Activated T-cell treated with anti-CD3 and anti-CD28 coated beads, Interleukin-2, amount 50 U/mL, for 1 hour (primary cell): ENCODE data around the gene ANKRD44.

Experiments used
- DNase-seq: peaks from one replicate; pipeline ENCODE4 v3.0.0-alpha.2; 2020

The ANKRD44 gene

DNA sequence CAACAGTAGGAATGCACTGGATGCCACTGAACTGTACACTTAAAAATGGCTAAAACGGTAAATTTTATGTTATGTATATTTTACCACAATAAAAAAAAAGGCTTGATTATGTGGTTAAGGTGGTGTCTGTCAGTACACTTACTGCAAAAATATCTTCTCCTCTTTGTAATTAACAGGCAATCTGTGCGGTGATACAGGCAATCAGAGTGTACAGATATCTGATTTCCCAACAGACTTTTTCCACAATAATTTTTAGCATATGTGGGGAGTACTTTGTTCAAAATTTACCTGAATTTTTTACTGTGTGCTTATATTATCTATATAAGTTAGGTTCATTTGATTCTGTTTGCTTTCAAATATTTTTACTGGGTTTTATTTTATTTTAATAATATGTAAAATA is 209.1 kb downstream of the ANKRD44 start:
- no peak for DNase-seq

DNA sequence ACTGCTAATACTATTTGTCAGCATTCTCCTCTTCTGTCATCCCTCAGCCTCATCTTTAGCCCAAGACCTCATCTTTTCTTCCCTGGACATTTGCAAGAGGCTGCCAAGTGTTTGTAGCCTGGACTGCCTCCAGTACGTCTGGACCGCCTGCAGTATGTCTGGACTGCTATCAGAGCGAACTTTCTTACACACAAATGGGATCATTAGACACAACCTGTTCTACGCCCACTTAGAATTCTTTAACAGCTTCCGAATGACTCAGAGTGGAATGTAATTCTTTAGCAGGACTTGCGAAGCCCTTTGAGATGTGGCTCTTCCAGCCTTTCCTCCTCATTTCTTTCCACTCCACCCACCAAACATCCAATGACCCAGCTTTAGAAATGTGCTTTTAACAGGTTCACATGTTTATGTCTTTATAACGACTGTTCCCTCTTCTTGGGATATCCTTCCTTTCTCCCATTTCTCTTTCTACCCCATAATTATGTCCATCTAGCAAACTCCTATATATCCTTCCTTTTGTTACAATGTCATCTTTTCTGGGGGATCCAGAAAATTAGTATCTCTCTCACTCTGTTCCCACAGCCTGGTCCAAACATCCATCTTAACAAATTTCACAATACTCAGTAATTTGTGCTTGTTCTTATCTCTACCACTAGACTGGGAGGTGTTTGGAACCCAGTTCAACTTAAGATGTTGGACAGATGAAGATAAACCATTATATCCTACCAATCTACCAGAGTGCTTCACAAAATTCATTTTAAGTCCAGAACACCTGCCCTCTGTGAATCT is 212.8 kb downstream of the ANKRD44 start:
- DNase-seq, result no peak

DNA sequence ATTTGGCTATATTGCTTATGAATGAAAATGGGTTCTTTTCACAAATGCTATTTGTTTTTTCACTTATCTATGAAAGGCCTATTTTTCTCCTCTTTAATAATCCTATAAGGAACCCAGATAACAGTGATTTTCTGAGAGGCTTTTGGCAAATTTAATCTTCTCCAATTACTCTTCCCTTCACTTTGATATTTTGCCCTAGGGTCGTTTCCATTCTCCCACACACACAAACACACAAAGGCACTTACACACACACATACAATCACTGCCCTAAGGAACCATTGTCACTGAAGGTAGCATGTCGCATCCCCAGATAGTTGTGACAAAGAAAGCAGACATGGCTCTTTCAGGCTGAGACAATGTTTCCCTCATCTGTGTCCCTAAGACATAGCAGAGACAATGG is 213.9 kb downstream of the ANKRD44 start:
- no peak for DNase-seq

DNA sequence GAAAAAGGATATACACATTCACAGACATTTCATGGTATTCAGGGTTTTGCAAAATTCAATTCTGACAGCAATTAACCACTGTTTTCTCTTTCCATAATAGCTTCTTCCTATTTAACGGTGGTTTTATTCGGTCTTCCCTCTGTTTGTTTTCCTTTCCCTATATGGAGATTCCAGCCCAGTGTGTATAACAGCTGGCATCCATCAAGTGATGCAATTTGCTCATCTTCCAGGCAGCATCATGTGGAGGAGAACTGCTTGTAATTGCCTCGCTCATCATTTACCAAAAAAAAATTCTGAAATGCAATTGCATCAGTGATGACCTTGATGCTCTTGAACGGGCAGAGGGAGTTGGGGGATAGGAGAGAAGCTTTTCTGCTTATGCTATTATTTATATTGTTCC is 218.1 kb downstream of the ANKRD44 start:
- DNase-seq, result no peak

DNA sequence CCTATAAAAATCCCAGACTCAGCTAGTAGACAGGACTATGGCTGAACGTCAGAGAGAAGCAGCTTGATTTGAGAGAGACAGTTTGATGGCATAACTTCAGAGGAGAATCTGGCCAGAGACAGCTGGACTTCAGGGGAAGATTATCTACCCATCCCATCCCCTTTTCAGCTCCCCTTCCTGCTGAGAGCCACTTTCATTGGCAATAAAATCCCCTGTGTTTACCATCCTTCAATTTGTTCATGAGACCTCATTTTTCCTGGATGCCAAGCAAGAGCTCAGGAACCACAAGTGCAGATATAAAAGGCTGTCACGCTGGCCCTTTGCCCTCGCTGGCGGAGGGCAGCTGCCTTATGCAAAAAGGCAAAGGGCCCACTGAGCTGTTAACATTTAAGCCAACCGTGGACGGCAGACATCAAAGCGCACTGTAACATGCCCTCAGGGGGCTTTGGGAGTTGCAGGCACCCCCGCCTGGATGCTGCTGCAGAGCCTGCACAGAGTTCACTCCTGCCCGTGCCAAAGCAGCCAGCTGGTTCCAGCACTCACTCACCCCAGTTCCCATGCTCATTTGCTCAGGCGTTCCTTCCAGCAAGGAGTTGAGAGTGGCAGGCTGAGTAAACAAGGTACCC is 219.7 kb downstream of the ANKRD44 start:
- no peak for DNase-seq

DNA sequence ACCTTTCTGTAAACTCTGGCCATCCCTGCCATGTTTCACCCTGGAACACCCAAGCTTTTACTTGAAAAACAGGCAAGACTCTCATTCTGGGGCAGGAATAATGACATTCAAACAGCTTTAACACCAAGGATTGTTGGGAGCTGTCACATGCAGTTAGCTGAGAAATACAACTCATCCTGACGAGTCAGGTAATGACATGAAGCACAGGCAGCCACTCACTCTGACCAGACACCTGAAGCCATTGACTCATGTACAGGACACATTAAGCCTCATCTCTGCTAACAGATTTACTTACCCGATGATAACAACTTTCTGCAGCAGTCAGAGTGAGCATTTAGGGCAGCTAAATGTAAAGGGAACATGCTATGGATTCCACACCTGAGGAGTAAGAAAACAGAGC is 220.9 kb downstream of the ANKRD44 start:
- no peak for DNase-seq

DNA sequence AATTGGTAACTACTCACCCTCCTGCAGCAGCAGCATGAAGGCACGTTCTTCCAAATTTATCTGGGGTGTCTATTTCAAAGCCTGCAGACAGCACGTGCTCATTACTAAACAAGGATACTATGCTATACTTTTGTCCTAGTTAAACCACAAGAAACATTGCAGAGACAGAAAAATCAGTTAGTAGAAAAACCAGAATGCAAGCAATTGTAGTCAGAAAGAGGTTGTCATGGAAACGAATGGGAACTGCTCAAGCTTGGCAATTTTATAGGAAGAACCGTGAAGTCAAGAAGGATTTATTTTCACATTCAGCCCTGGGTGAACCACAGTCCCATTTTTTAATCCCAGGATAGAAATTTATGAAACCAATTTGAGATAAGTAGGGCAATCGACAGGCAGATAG is 221.9 kb downstream of the ANKRD44 start:
- DNase-seq, result no peak

DNA sequence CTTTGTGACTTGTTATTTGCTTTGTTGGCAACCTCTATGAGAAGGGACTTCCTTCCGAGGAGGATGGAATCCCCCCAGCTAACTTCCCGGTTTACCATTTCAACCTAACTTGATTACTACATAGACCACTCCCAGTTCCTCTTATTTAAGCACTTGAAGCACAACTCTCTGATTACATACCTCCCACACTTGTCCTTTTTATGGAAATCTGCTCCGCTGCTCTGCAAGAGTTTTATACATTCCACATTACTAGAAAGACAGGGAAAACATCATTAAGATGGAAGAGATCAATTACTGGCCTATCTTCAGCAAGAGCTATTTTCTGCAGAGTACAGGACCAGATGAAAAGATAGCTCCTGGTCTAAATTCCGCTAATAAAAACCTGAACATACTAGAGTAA is 224.1 kb downstream of the ANKRD44 start:
- DNase-seq, result no peak

DNA sequence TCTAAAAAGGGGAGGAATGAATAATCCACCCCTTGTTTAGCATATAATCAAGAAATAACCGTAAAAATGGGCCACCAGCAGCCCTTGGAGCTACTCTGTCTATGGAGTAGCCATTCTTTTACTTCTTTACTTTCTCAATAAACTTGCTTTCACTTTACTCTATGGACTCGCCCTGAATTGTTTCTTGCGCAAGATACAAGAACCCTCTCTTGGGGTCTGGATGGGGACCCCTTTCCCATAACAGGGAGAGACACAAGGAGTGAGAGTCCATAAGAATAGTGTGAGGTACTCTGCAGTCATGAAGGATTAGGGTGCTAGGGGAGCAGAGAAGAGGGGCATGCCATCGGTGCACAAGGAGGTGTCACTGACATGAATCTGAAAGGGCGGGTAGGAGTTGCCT is 224.9 kb downstream of the ANKRD44 start:
- DNase-seq, result no peak

DNA sequence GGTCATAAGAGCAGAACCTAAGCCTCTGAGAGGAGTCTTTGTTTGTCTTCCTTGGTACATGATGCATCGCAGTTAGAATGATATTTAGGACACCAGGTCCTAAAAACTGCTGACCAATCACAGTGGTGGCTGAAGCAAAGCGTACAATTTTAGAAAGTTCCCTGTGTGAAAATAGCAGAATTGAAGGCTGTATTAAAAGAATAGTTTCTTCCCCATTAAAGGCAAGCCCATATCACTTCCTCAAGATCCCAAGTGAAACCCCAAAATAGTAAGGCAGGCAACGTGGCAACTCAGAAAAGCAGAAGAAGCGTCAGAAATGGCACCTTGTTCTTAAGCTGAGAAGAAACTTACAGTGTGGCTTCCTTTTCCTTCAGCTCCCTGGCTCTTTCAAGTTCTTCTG is 229.3 kb downstream of the ANKRD44 start:
- DNase-seq, result no peak

DNA sequence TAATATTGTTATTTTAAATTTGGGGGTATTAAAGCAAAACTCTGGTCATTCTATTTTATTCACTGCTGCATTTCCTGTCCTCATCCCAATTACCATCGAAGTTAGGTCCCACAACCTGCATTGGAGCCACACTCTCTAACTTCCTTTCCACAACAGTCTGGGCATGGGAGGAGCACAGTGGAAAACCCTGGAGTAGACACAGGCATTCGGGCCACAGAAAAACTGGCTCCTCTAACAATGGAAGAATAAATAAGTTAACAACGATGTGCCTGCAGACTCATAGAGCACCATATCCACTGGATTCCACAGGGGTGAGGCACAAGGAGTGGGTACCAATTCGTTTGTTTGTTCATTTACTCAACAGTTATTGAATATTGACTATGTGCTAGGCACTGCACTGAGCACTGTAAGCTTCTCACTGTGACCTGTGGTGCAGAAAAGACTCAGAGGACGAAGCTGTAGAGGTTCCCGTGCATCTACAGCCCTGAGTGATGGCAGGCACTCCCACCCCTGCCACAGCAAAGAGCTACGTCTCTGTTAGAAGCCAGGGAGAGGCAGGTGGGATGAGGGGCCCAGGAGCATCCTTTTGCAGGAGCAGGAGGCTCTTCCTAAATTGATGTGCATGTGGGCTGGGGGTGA is 229.9 kb downstream of the ANKRD44 start:
- no peak for DNase-seq

DNA sequence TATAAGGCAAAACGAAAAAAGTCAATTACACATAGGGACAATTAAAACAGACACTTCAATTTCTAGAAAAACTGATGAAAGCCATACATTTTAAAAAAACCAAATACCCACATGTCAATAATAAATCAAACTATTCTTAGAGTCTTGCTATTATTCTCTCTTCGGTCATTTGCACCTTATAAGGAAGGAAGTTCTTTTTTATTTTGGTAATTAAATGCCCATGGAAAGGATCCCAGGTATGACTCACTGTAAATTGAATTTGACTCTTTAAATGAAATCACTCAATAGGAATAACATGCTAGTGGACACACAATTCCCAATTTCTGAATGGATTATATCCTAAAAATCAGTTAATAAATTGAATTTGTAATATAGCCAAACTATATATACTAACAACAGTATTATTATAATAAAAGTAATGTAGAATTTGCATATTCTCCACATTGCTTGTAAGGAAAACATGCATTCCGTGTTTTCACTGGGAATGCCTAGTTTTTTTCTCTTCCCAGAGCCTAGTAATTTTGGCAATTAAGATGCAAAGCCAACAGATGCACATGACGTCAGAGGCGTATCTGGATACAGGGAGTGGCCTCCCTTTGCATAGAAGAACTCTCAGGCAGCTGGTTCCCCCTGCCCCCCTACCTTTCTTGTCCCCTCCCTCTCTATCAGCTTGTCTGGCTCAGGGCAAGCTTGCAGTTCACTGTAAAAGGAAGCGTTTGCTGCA is 230.6 kb downstream of the ANKRD44 start:
- no peak for DNase-seq

DNA sequence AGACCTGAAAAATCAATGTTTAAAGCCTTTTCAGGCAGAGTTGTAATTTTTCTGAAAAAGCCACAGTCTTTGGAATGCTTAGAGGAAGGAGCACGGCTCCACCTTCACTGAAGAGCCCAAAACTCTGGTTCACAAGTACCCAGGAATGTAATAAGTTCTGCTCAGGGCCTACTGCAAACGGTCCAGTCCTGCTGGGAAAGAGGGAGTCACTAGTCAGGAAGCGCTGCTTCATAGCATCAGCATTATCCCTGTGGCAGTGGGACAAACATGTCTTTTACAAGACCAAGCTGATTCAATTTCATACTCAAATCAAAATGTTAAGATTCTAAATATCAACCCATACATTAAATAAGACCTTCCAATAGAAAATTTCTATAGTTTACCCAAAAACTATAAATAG is 231.2 kb downstream of the ANKRD44 start:
- DNase-seq, result no peak

DNA sequence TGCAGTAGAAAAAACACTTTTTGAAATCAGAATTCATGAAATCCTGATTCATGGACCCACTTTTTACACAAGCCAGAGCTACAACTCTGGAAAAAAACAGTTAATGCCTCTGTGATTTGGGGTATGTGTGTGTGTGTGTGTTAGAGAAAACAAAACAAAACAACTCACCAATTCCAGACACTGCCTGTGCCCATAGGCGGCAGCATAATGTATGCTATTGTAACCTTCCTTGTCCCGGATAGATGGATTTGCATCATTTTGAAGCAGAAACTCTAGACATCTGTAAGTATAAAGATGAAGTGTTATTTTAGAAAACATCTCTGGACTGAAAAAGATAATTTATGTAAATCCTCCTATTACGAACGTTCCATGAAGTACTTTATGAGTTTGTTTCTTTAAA is 232.0 kb downstream of the ANKRD44 start:
- no peak for DNase-seq

DNA sequence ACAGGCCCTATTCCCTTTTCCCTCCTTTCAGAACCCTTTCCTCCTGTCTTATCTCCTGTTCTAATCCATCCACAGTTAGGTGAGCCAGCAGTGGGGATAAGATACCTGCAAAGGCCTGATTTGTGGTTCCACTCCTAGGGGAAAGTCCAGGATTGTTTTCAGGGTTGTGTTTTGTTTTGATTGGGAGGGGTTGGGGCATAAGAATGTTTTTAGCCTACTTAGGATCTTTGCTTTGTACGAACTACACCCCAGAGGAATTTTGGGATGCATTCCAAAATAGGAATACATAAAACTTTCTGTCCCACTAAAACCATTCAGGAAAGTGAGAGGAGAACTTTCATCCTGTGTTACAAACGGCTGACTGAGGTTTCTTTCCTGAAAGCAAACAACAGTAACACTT is 233.2 kb downstream of the ANKRD44 start:
- no peak for DNase-seq

DNA sequence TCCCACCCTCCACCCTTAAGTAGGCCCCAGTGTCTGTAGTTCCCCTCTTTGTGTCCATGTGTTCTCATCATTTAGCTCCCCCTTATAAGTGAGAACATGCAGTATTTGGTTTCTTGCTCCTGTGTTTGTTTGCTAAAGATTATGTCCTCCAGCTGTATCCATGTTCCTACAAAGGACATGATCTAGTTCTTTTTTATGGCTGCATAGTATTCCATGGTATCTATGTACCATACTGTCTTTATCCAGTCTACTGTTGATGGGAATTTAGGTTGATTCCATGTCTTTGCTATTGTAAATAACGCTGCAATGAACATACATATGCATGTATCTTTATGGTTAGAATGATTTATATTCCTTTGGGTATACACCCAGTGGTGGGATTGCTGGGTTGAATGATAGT is 233.9 kb downstream of the ANKRD44 start:
- no peak for DNase-seq

DNA sequence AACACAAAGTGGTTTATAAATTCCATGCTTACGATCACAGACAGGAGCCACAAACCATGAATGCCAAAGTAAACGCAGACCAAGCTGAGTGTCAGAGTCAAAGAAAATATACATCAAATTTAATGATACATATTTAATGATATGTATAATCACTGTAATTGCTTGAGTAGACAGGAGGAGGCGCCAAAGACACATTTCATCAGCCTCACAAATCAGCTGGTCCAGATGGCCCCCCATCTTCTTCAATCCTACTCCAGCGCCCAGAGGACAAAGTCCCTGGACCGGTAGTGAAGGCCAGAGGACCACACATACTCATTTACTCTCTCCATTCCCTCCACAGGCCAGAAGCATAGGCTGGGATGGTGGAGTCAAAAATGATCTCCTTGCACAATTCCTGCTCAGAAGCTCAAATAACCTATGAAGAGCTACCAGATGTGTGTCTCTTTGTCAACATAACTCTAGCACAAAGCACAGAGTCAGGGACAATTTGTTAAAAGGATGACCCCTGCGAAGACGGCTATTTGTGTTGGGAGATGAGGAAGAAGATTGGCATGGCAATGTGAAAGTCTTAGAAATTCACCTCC is 234.7 kb downstream of the ANKRD44 start:
- no peak for DNase-seq

DNA sequence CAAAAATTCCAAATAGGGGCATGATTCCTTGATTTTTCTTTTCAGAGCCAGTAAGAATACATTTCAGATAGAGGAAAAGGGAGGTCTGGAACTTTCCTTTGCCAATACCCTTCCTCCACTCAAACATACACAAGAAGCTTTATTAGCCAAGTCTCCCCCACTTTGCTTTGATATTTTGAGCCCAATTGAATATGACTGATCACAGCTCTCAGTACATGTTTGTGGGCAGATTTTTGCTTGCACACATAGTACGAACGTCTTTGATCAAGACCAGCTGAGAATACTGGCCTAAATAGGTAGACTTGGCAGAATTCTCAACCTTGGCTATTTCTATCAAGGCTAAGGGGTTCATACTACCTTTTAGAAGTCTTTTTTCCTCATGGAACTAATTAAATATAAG is 235.3 kb downstream of the ANKRD44 start:
- DNase-seq, result no peak

DNA sequence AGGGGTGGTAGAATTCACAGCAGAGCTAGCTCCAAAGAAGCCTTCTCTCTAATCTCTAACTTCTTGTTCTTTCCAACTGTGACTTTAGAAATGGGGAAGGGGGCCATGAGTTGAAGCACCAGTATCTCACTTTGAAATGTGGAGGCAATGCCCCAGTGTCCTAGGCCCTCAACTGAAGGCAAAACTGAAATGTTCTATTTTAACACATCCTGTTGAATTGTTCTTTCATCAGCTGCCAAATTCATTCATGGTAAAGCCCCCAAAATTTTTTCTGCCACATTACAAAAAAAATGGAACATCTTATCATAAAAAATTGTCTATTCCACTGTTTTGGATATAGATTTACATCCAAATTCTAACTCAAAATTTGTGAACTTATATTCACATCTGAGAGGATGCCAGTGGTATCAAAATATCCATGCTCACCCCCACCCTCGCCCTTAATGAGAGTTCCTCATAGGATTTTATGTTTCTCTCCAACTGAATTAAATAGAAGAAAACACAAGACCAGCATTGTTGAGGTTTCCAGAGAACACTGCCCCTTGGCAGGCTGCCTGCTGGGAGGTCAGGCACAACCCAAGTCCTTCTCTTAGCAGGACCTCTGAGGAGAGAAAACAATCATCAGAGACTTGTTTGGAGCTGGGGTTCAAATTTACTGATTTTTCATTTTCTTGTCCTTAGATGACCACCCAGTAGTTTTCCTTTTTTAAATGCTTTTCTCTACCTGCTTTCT is 236.7 kb downstream of the ANKRD44 start:
- DNase-seq, result no peak

DNA sequence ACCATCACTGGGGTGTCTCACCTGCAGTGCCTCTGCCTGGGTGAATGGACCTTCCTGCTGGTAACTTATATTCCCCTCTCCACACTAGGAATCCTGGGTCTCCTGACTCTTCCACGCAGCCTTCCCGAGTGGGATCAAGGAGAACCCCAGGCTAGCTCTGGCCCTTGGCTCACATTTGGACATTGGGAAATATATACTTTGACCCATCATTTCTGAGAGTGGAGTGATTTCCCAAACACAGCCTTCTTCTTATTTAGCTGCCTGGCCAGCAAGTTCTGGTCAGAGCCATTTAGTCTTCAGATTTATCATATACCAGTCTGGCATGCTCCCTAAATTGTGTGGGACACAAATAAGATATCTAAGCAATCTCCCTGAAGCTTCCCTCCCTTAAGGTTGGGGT is 237.3 kb downstream of the ANKRD44 start:
- no peak for DNase-seq

DNA sequence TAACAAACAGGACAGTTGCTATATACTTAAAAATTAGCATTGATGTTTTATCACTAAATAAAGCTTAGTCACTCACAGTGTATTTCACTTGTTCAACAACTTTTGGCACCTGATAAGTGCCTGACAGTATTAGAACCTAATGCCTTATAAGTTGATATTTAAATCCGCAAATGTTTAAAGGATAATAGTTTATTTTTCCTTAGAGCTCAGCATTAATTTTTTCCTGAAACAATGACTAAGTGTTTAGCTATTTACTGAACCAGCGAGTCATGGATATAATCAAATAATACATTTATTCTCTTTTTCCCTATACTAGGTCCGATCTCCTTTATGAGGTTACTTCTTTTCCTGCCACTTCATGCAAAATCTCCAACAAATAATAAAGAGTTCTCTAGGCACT is 238.0 kb downstream of the ANKRD44 start:
- DNase-seq, result no peak

DNA sequence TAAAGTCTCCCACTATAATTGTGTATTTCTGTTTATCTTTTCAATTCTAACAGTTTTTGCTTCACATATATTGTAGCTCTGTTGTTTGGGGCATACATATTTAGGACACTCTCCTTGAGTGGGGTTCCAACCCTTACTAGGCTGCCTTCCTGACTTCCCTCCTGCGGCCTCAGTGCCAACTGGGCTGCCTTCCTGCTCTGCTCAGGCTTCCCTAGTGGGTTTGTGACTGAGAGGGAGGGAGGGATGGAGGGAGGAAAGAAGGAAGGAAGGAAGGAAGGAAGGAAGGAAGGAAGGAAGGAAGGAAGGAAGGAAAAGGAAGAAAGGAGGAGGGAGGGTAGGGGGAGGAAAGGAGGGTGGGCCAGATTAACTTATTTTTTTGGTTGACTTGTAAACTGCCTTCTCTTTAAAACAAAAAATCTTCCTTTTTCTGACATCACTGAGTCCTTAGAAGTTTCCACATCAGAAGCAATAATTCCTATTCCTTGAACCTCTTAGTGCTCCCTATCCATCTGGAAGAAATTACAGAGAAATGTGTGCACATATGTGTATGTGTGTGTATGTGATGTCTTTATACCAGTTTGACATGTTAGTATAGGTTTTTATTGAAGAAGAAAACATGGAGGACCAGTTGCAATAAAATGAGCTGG is 238.7 kb downstream of the ANKRD44 start:
- no peak for DNase-seq
